Activated CD8-positive, alpha-beta memory T cell treated with anti-CD3 and anti-CD28 coated beads, Interleukin-2, amount 50 U/mL, for 1 hour (primary cell): ENCODE results near the gene DMRTA2.
"Not testable (repeated sequence)": the region's sequence is repeated elsewhere in the genome, so short reads cannot be mapped to it uniquely, and the experiment has no call there.

ENCODE experiments used
- DNase-seq: peaks from one replicate; pipeline ENCODE4 v3.0.0-alpha.2; 2020; ENCODE audit errors: extremely low read depth

DMRTA2 gene

DNA sequence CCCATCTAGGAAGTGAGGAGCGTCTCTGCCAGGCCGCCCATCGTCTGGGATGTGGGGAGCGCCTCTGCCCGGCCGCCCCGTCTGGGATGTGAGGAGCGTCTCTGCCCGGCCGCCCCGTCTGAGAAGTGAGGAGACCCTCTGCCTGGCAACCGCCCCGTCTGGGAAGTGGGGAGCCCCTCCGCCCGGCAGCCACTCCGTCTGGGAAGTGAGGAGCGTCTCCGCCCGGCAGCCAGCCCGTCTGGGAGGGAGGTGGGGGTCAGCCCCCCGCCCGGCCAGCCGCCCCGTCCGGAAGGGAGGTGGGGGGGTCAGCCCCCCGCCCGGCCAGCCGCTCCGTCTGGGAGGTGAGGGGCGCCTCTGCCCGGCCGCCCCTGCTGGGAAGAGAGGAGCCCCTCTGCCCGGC is 41.7 kb downstream of the DMRTA2 start:
- not testable (repeated sequence) for DNase-seq

DNA sequence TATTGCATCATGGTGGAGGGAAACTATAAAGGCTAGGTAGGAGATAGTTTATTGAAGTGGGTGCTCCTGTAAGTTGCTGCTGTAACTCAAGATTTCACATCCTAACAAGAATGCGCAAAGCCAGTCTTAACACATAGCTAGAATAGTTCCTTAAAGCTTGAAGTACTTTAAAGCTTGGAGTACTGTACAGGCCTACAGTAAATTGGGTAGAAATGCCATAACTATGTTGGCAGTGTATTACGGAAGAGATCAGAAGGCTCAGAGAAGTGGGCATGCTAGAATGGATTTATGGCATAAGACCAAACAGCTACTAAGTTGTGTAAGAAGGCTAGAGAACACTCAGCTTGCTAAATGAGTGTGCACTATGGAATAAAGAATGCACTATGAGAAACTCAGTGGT is 44.5 kb downstream of the DMRTA2 start:
- DNase-seq, result no peak

DNA sequence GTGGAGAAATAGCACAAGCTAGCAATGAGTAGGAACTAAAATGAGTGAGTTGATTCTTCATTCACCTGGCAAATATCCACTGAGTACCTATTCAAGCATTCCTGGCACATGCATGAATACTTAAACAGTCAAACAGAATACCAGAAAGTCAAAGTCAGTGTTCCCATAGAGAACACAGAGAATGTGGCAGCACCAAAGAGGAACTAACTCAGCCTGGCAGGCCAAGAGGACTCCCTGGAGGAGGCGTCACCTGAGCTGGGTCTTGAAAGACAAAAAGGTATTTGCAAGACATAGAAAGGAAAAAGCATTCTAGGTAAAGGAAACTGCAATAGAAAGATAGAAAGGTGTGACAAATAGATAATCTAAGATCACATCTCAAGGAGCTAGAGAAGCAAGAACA is 49.7 kb downstream of the DMRTA2 start:
- DNase-seq, result no peak

DNA sequence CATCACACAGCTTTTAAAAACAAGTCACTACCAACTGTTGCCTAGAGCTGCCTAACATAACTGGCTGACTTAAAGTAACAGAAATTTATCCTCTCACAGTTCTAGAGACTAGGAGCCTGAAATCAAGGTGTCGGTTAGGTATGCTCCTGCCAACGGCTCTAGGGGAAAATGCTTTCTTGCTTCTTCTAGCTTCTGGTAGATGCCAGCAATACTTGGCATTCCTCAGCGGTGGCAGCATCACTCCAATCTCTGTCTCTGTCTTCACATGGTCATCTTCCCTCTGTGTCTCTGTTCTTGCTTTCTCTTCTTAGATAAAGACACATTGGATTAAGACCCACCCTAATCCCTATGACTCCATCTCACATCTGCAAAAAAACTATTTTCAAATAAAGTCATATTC is 51.5 kb downstream of the DMRTA2 start:
- no peak for DNase-seq

DNA sequence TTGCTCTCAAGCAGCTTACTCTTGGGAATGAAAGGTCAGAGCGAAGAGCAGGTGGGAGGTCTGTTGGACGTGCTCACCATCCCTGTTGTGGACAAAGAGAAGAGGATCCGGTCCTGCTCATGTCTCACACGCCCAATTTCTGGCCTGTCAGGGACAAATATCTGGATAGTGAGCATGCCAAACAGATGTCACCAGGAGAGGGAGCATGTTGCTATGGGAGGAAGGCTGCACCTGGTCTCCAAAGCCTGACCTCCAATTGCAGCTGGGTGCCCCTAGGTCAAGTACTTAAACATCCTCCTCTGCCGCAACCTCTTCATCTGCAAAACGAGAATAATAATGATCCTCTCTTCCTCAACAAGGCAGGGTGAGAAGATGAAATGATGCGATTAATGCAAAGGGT is 53.4 kb downstream of the DMRTA2 start:
- no peak for DNase-seq

DNA sequence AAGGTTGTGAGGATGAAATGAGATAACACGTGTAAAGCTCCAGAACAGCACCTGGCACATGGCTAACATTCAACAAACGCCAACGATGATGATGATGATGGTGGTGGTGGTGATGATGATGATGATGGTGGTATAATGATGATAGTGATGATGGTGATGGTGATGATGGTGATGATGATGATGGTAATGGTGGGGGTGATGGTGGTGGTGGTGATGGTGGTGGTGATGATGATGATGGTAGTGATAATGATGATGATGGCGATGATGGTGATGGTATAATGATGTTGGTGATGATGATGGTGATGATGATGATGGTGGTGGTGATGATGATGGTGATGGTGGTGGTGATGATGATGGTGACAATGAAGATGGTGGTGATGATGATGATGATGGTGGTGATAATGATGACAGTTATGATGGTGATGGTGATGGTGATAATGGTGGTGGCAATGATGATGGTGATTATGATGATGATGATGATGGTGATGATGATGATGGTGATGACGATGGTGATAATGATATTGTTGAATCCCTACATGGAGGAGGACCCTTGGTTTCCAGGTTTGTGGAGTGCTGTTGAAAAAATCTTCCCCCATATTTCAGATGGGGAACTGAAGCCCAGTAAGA is 54.1 kb downstream of the DMRTA2 start:
- DNase-seq, result no peak

DNA sequence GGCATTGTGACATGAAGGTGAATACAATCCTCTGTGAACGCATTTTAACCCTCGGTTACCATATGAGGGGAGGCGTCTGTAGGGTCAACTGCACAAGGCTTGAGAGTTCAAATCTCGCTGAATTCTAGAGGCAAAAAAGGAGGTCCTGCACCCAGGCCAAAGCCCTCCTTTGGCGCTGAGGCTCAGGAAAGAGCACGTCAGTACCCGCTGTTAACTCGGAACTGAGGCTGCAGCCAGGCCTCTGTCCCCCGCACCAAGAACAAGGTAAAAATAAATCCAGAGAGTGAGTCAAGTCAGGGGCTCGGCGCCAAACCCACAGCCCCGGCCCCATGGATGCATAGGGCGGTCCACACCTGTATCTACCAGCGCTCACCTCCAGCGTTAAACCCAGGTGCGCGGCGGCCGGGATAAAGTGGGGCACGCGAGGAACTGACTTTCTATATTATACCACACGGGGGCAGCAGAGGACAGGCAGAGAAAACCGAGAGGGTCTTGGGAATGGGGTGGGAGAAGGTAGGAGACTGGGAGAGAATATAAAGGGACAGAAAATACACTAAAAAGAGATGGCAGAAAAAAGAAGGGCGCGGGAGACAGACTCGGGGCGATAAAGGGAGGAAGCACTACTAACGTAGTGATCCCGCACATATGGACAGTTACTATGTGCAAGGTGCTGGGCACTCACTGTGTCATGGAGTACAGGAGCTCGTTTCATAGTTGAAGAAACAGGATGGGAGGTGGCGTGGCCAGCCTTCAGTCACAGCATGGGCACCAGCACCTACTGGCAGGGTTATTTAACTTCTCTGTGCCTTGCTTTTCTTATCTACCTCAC is 54.9 kb downstream of the DMRTA2 start:
- no peak for DNase-seq
